Gastrocnemius medialis (tissue), 4 donors: ENCODE results near the gene PDIA6. TPM values are rescaled to one million over a fixed set of nuclear protein-coding genes. Genes with fewer than 3 reads are reported as not detected.

Experiments used
- ATAC-seq, 2 donors: fragments of 150-250 bp; one replicate each; pipeline ENCODE4 v1.9.1; 2016
- DNase-seq, 2 donors: peaks; one replicate each; pipeline ENCODE4 v3.0.0-alpha.2; 2019
- H3K27ac ChIP-seq, 4 donors: fragments of 200-600 bp; sonication (generic); 1 replicate in 1 of 4; 2 replicates in 3 of 4; pipeline ENCODE4 v1.5.1; 2016 to 2018; ENCODE audit warnings: mild to moderate bottlenecking in 2 of 4, moderate library complexity in 1 of 4
- H3K27me3 ChIP-seq, 3 donors: fragments of 200-600 bp; sonication (generic) in 2 of 3; 1 replicate in 1 of 3; 2 replicates in 2 of 3; pipeline versions ENCODE4 v1.5.1 to v1.6.0; 2016 to 2019; ENCODE audit warnings: mild to moderate bottlenecking in 1 of 3, moderate library complexity in 1 of 3
- H3K36me3 ChIP-seq, 2 donors: fragments of 200-600 bp; sonication (generic) in 1 of 2; one replicate each; pipeline ENCODE4 v1.5.1; 2017 to 2018
- H3K4me1 ChIP-seq, 2 donors: fragments of 200-600 bp; sonication (generic) in 1 of 2; one replicate each; pipeline ENCODE4 v1.5.1; 2016 to 2017; ENCODE audit warnings: mild to moderate bottlenecking in 2 of 2
- H3K4me3 ChIP-seq, 4 donors: fragments of 200-600 bp; sonication (generic) in 3 of 4; 1 replicate in 1 of 4; 2 replicates in 3 of 4; pipeline ENCODE4 v1.5.1; 2016 to 2019; ENCODE audit warnings: mild to moderate bottlenecking in 2 of 4
- H3K9me3 ChIP-seq, 3 donors: fragments of 200-600 bp; sonication (generic) in 2 of 3; 1 replicate in 1 of 3; 2 replicates in 2 of 3; pipeline ENCODE4 v1.5.1; 2016 to 2019
- POLR2A ChIP-seq, 2 donors: fragments of 450-650 bp; IDR thresholded peaks; one replicate each; pipeline ENCODE4 v1.6.1; 2017; ENCODE audit warnings: antibody characterized with exemption in 2 of 2, mild to moderate bottlenecking in 2 of 2, moderate library complexity in 2 of 2
- in situ Hi-C, 4 donors: fragments of 200-750 bp; cut with MboI; loops; one replicate each; pipeline versions ENCODE4 v1.15.0 to v1.8.0; 2017; ENCODE audit warnings: low sequenced_read_pairs in 4 of 4
- intact Hi-C: fragments of 100-400 bp; cut with DNase I; formaldehyde crosslinking; loops from one replicate; pipeline ENCODE4 v1.15.1; 2023; ENCODE audit warnings: low total_unique reads
- total RNA-seq, 4 donors: library from RNA; depleted of rRNA; stranded (reverse); fragments of >200 nt; gene quantifications; one replicate each; pipeline versions ENCODE4 v1.1.0 to v1.2.3, GENCODE V29; 2016
- TF ChIP-seq, protein P1 (sequence below), 5 experiments: fragments of 450-650 bp in 3 of 5; fragments of 200-600 bp in 2 of 5; sonication (generic) in 2 of 5; IDR thresholded peaks in 4 of 5; conservative IDR thresholded peaks in 1 of 5; 1 replicate in 4 of 5; 2 replicates in 1 of 5; pipeline ENCODE4 v1.5.1; 2016 to 2019; ENCODE audit warnings: antibody characterized with exemption in 5 of 5, mild to moderate bottlenecking in 3 of 5, moderate library complexity in 3 of 5

The PDIA6 gene
- total RNA-seq, 4 donors from 2014 or later: 32.0 to 72.4 (median 54.2) TPM

DNA sequence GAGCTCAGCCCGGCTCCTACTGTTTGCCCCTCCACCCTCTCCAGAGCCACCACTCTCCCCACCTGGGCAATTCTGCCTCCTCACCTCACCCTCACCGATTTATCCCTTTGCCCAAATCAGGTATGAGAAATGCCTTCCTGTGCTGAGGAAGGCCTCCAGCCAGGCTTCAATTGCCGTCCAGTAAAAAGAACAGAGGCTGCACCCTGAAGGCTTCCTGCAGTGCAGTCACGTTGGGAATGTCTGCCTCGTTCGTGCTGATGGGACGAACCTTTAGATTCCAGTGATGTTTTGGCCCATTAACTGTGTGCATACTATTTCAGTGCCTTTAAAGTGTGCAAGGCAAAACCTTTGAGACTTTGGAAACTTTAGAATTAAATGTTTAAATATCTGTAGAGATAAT is 57.0 kb downstream of the PDIA6 start:
- no peaks in the 10 kb centered on the region for H3K4me1 ChIP-seq
- H3K4me3 ChIP-seq: no peak overlapping the region
- no peak for DNase-seq
- ATAC-seq: no peak
- no peak for TF ChIP-seq POLR2A (IDR thresholded peaks at IDR 0.05)
- TF ChIP-seq, protein P1, sequence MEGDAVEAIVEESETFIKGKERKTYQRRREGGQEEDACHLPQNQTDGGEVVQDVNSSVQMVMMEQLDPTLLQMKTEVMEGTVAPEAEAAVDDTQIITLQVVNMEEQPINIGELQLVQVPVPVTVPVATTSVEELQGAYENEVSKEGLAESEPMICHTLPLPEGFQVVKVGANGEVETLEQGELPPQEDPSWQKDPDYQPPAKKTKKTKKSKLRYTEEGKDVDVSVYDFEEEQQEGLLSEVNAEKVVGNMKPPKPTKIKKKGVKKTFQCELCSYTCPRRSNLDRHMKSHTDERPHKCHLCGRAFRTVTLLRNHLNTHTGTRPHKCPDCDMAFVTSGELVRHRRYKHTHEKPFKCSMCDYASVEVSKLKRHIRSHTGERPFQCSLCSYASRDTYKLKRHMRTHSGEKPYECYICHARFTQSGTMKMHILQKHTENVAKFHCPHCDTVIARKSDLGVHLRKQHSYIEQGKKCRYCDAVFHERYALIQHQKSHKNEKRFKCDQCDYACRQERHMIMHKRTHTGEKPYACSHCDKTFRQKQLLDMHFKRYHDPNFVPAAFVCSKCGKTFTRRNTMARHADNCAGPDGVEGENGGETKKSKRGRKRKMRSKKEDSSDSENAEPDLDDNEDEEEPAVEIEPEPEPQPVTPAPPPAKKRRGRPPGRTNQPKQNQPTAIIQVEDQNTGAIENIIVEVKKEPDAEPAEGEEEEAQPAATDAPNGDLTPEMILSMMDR (IDR thresholded peaks at IDR 0.05 in 4 of 5, conservative IDR thresholded peaks at IDR 0.05 in 1 of 5): no peak
- H3K27ac ChIP-seq: no peak overlapping the region
- H3K27me3 ChIP-seq: no peaks in the 10 kb centered on the region
- H3K36me3 ChIP-seq: no peaks in the 10 kb centered on the region
- no peaks in the 10 kb centered on the region for H3K9me3 ChIP-seq
- intact Hi-C loops (no loop called here), in situ Hi-C loops (no loop called here)

DNA sequence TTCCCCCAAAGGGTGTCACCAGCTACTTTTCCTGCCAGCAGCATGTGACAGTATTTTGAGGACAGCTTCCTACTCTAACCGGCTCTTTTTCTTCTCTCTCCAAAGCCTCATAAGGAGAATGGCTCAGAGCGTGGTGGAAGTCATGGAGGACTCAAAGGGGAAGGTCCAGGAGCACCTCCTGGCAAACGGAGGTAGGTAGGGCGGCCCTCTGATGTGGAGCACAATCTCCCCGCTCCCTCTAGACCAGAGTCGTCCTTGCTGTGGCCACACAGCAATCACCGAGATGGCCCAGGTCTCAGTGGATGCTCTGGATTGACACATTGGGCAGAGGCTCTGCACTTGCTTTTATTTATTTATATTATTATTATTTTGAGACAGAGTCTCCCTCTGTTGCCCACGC is 58.7 kb downstream of the PDIA6 start:
- in situ Hi-C loops (no loop called here), intact Hi-C loops (no loop called here)
- Histone ChIP-seq H3K9me3 (no peaks in the 10 kb centered on the region), H3K27me3 (no peaks in the 10 kb centered on the region), H3K36me3 (no peaks in the 10 kb centered on the region), H3K4me1 (no peaks in the 10 kb centered on the region), H3K4me3 (no peak overlapping the region), H3K27ac (no peak overlapping the region)
- TF ChIP-seq POLR2A (IDR thresholded peaks at IDR 0.05): no peak
- TF ChIP-seq, protein P1 (IDR thresholded peaks at IDR 0.05 in 4 of 5, conservative IDR thresholded peaks at IDR 0.05 in 1 of 5): no peak
- ATAC-seq (no peak), DNase-seq (no peak)

DNA sequence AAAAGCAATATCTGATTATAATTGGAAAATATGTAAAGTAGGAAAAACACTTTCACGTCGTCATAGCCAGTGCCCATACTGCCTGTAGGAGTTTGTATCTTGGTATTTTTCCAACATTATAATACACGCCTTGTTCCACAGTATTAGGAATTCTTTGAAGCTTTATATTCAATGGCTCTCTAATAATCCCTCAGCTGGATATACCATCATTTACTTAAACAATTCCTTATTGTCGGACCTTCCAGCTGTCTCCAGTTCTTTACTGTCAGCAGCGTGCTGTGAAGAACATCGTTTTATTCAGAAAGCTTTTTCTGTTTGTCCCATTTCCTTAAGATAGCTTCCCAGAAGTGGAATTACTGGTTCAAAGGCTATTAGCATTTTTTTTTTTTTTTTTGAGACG is 59.4 kb downstream of the PDIA6 start:
- no peak for TF ChIP-seq POLR2A (IDR thresholded peaks at IDR 0.05)
- Histone ChIP-seq H3K4me1 (no peaks in the 10 kb centered on the region), H3K4me3 (no peak overlapping the region), H3K27ac (no peak overlapping the region), H3K9me3 (no peaks in the 10 kb centered on the region), H3K27me3 (no peaks in the 10 kb centered on the region), H3K36me3 (no peaks in the 10 kb centered on the region)
- ATAC-seq (no peak), DNase-seq (no peak)
- intact Hi-C loops (no loop called here), in situ Hi-C loops (no loop called here)

DNA sequence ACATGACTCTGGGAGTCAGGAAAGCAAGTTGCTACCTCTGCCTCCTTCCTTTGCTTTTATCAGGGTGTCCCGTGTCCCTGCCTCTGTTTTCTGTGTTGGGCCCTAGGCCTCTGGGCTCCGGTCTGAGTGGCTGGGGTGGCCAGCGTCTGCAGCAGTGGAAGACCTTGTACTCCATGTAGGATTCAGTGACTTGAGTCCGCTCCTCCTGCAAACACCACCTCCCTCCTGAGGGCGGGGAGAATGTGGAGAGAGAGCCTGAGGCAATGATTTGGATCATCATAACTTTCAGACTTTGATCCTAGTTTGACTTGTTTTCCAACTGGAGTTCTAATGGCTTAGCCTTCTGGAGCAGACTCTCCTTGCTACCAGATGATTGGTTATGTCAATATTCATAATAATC is 60.3 kb downstream of the PDIA6 start:
- intact Hi-C loops: no loop called here
- no peaks in the 10 kb centered on the region for H3K9me3 ChIP-seq
- in situ Hi-C loops: no loop called here
- DNase-seq: no peak
- H3K4me1 ChIP-seq: no peaks in the 10 kb centered on the region
- H3K4me3 ChIP-seq: no peak overlapping the region
- H3K27me3 ChIP-seq: no peaks in the 10 kb centered on the region
- ATAC-seq: no peak
- H3K27ac ChIP-seq: no peak overlapping the region
- TF ChIP-seq, protein P1 (IDR thresholded peaks at IDR 0.05 in 4 of 5, conservative IDR thresholded peaks at IDR 0.05 in 1 of 5): no peak
- TF ChIP-seq POLR2A (IDR thresholded peaks at IDR 0.05): no peak
- H3K36me3 ChIP-seq: no peaks in the 10 kb centered on the region

DNA sequence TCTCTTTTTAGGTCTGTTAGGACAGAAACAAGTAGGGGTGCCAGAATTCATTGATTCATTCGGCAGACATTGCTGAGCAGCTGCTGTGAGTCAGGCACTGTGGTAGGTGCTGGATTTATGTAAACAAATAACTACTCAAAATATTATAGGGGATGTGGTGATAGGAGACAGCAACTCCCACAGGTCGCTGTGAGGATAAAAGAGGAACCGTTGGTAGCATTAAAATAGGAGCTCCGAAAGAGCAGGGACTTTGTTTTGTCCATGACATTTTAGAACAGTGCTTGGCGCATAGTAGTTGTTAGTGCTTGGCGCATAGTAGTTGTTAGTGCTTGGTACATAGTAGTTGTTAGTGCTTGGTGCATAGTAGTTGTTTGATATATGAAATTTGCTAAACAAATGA is 62.0 kb downstream of the PDIA6 start:
- intact Hi-C loops: no loop called here

More for the DNA sequence above, 62.0 kb downstream of the PDIA6 start:
- Histone ChIP-seq H3K36me3 (no peaks in the 10 kb centered on the region), H3K9me3 (no peaks in the 10 kb centered on the region), H3K4me3 (no peak overlapping the region), H3K27ac (no peak overlapping the region), H3K4me1 (no peaks in the 10 kb centered on the region), H3K27me3 (no peaks in the 10 kb centered on the region)
- TF ChIP-seq, protein P1 (IDR thresholded peaks at IDR 0.05 in 4 of 5, conservative IDR thresholded peaks at IDR 0.05 in 1 of 5): no peak
- no peak for TF ChIP-seq POLR2A (IDR thresholded peaks at IDR 0.05)
- DNase-seq (no peak), ATAC-seq (no peak)
- in situ Hi-C loops: no loop called here
